ENCODE results near the gene CCNT1.

- TF ChIP-seq CTCF (conservative IDR thresholded peaks at IDR 0.05; ENCODE audit: low read length) (no peak), EZH2phosphoT487 (IDR thresholded peaks at IDR 0.05; ENCODE audit: borderline replicate concordance) (no peak)
These were observed 30.4 kb downstream of the CCNT1 start for GRCh38 chr12:48686037-48686595.

Data from Loucy (cell line).